HG03175 (cell line): ENCODE data around the gene MOGAT3.

ENCODE experiments used
- ATAC-seq: cut with Tn5 transposase; IDR thresholded peaks from one replicate; pipeline ENCODE4 v1.9.1; 2021; ENCODE audit warnings: mild to moderate bottlenecking, moderate library complexity; ENCODE audit not compliant: unreplicated experiment

Gene MOGAT3, protein sequence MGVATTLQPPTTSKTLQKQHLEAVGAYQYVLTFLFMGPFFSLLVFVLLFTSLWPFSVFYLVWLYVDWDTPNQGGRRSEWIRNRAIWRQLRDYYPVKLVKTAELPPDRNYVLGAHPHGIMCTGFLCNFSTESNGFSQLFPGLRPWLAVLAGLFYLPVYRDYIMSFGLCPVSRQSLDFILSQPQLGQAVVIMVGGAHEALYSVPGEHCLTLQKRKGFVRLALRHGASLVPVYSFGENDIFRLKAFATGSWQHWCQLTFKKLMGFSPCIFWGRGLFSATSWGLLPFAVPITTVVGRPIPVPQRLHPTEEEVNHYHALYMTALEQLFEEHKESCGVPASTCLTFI

DNA sequence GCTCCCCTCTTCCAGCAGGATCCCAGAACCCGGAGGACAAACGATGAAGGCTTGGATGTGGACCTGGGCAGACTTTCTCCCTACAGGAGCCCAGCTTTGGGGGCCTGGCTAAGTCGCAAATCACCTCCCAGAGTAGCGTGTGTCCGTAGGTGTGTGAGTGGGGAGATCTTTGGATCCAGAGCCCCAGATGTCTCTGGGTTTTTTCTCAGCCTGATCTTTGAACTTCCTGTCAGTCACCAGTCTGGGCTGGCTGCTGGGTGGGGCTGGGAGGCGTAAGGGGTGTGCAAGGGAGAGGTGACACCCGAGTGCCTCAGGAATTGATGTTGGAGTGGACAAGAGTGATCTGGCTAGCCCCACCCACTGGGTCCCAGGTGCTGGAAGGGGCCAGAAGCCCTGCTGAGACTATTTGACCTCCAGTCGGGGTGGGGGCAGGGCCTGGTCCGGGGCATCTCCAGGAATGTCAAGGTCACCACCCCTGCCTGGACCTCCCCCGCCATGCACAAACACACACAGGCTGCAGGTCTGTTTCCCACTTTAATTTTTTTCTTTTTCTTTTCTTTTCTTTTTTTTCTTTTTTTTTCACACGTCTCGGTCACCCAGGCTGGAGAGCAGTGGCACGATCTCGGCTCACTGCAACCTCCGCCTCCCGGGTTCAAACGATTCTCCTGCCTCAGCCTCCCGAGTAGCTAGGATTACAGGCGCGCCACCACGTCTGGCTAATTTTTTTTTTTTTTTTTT is at the start of gene MOGAT3:
Gene MOGAT3 (minus strand): TSS at position 175 of the 738 bp plus-strand sequence. CDS start 182 bp downstream, outside the sequence.
- no peak for ATAC-seq

DNA sequence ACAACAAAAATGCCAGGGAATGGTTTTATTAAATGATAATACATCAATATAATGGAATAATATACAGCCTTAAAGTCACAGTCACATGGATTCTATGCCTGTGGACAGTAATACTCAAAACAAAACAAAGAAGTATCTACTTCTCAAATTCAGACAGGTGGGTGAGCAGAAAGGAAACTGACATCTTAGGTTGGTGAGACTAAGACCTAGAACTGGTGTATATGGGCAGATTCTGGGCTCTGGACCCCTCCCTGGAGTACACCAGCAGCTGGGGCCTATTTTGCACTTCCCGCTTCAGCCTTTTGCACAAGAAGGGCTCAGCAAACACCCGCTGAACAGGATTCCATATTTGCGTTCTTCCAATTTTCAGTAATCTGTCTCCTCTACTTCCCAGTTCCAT is 49.5 kb upstream of the MOGAT3 start:
- no peak for ATAC-seq

DNA sequence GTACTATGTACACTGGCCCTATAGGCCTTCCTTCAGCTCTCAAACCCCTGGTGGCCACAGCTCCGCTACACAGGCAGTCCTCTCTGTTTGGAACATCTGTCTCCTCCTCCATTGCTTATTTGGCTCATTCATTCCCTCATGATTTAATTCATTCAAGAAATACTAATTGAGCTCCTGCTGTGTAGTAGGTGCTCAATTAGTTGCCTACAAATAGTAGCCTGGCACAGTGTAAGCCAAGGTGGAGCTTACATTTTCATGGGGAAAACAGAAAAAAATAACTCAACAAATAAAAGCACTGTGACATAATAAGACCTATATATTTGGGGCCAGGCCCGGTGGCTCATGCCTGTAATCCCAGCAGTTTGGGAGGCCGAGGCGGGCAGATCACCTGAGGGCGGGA is 47.4 kb upstream of the MOGAT3 start:
- ATAC-seq, result no peak

DNA sequence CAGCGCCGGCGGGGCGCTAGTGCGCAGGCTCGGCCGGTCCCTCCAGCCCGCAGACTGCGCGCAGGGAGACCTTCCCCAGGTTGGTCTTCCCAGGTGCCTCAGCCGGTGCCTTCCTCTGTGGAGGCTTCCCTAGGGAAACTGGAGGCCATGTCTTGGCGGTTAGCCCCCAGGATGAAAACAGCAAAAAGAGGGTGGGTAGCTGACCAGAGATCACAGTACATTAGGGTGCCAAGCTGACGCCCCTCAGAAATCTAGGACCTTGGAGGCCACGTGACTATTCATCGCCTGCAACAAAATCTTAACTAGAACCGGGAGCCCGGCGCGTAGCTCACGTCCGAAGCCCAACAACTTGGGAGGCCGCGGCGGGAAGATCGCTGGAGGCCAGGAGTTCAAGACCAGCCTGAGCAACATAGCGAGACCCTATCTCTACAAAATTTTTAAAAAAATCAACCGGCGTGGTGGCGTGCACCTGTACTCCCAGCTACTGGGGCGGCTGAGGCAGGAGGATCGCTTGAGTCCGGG is 44.4 kb upstream of the MOGAT3 start:
- ATAC-seq, result no peak

DNA sequence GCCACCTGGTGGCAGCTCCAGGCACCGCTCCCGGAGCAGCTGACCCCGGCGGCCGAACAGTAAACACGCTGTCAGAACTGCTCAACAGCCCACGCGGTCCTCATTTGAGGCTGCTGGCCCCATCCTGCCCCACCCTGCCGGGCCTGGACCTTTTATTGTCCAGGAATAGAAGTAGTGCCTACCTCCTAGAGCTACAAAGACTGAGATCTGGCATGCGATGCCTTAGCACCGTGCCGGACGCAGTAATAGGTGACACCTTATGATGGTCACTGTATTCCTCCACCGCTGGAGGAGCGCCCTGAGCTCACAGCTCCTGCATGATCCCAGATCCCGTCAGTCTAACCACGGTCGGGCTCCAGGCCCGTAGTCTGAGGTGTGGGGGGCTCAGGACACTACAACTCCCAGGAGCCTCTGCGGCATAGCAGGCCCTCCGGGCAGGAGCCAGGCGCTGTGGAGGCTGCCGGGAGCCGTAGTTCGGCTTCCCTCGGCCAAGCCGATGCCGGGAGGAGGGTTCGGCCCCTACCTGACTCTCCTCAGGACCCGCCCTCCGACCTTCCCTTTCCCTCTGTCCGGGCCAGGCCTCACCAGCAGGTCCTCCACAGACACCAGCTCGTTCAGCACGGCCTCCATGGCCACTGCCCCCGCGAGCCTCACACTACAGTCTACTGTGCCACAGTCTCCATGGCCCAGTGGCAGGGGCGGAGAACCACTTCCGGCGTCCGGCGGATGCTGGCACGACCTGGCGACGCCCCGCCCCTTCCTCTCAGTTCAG is 43.7 kb upstream of the MOGAT3 start, which contains the start of gene FIS1:
Gene FIS1 (minus strand): TSS at position 707 of the 772 bp plus-strand sequence. CDS start 77 bp downstream, at position 630.
- ATAC-seq, result peak; percentile 93

DNA sequence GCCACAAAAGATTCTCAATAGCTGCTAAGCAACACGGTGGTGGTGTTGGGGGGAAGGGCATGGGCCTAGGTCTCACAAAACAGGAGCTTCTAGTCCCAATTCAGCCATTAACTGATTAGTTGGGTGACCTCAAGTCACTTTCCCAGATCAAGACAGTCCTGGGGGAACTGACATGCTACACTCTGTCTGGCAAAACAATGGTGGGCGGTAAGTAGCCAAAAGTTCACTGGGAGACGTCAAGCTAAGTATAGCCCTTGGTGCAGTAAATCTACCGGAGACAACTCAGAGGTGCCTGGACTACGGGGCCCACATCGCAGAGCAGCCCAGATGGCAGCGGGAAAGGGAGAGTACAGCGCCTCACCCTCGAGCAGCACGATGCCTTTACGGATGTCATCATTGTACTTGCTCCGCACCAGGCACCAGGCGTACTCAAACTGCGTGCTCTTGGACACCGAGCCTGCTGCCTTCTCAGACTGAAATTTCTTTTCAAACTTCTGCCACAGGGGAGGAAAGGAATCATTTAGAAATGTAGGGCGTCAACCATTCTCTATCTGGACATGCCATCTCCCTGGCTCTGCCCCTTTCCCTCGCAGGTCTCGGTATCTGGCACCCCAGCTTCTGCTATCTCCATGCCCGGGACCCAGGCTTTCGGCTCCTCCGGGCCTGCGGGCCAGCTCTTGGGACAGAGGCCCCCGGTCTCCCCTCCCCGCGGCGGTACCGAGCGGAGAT is 43.0 kb upstream of the MOGAT3 start:
- ATAC-seq, result no peak

DNA sequence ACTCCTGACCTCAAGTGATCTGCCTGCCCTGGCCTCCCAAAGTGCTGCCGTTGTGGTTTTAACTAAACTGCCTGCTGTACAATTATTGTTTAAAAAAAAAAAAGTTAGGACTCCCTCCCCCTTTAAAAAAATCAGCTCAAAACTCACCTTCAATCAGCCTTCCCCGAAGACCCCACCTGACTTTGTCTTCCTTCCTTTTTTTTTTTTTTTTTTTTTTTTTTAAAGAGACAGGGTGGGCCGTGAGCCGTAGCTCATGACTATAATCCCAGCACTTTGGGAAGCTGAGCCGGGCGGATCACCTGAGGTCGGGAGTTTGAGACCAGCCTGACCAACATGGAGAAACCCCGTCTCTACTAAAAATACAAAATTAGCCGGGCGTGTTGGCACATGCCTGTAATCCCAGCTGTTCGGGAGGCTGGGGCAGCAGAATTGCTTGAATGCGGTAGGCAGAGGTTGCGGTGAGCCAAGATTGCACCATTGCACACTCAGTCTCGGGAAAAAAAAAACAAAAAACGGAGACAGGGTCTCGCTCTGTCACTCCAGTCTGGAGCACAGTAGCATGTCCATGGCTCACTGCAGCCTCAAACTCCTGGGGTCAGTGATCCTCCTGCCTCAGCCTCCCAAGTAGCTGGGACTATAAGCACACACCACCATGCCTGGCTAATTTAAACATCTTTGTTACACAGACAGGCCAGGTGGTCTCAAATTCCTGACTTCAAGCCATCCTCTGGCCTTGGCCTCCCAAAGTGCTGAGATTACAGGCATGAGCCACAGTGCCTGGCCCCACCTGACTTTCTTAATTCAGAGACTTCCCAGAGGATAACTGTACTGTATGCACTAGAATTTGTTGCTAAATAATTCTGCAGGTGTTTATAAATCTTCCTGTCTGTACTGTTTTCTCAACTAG is 40.9 kb upstream of the MOGAT3 start:
- no peak for ATAC-seq

DNA sequence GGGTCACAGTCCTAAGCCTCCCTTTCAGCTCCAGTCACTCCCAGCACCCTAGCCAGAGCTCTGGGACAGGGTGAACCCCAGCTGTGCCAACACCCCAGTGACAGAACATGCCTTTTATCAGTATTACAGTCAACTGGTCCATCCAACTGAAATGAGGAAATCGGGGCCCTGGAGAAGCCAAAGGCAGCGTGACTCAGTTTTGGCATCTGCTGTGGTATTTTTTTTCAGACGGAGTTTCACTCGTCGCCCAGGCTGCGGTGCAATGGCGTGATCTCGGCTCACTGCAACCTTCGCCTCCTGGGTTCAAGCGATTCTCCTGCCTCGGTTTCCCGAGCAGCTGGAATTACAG is 40.2 kb upstream of the MOGAT3 start:
- ATAC-seq, result no peak

DNA sequence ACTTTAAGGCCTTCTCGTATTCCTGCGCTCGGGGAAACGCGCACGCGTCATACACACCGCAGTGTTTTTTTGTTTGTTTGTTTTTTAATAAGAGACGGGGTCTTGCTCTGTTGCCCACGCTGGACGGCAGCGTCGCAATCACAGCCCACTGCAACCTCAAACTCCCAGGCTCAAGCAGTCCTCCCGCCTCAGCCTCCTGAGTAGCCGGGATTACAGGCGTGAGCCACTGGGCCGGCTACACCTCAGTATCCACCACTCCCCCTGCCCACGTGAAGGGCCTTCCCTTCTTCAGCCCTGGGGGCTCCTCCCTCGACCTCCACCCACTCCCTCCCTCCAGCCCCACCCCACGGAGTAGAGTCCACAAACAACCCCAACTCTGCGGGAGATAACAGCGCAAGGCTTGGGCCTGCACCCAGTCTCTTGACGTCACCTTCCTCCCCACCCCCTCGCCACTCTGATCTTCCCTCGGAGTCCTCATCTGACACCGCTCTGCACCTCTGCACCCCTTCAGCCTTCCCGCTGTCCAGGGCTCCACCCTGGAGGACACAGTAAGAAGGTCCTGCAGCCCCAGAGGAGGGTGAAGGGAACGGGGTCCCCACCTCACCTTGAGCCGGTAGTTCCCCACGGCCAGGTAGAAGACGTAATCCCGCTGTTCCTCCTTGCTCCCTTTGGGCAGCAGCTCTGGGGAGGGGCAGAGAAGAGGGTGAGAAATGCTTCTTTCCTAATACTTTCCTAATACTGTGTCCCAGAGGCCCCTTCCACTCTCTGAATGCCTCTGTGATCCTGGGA is 39.6 kb upstream of the MOGAT3 start:
- ATAC-seq, result no peak

DNA sequence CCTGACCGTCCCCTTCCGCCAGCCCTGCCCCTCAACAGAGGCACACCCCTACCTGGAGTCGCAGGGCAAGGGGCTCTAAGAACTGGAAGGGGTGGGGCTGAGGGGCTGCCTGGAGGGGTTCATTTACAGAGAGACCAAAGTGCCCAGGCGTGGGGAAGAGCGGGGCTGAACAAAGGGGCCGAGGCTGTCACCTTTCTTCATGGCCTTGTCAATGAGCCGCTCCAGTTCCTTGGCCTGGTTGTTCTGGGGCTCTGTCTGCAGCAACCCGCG is 39.0 kb upstream of the MOGAT3 start:
- no peak for ATAC-seq

DNA sequence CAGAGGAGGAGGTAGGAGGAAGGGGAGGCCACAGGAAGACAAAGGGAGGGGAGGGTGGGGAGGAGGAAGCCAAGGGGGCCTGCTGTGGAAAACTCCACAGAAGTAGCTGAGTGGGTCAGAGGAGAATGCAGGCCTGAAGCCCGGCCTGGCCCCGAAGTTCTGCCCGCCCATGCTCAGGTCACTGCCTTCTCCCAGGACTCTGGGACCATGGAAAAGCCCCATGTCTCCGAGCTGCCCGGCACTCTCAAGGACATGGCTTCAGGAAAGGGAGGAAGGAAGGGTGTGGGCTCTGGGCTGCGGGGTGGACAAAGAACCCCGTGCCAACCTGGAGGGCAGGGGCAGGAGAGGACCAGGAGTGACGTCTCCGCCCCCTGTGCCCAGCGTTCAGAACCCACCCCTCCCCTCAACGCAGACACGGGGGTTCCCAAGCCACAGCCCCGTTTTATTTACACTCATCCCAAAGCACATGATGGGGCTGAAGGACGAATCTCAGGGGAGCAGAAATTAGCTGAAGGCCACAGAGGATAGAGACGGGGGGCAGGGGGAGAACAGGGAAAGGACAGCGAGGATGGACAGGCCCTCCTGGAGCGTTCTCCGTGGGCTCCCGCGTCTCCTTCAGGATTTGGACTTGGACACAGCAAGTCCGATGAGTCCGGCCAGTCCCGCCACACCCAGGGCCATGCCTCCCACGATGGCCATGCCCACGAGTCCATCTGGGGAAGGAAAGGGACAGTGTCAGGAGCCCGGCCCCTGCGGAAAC is 38.5 kb upstream of the MOGAT3 start:
- ATAC-seq, result no peak

DNA sequence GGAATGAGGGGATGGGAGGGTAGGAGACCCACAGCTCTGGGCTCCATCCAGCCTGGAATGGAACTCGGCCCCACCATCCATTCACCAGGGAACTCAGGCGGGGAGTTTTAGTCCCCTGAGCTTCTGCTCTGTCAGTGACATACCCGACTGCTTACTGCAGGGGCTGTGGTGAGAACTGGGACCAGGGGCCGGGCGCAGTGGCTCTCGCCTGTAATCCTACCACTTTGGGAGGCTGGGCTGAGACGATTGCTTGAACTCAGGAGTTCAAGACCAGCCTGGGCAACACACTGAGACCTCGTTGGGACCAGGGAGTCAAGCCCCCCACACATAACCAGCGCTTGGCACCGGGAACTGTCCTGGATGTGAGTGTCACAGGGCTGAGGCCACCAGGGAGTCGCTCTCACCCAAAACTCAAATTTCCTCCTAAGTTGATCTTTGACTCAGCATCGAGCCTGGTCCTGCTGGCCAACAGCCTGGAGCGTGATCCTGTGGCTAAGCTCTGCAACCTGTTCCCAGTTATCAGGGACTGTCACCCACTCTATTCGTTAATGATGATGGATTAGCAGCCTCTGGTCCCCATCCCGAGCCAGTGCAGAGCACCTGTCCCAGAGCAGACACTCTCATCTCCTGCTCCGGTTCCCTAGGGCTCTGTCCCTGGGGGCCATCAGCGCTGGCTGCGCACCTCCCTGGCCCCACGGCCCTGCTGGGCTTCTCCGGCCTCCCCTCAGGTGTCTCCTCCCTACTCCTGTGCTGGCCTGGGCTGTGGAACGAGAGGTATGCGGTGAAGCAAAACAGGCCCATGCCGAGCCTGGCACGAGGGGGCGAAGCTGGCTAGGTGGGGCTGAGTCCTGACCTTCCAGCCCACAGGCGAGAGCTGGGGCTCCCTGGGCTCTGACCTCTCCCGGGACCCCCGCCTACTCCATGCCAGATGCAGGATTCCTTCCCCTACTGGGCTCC is 37.7 kb upstream of the MOGAT3 start:
- no peak for ATAC-seq

DNA sequence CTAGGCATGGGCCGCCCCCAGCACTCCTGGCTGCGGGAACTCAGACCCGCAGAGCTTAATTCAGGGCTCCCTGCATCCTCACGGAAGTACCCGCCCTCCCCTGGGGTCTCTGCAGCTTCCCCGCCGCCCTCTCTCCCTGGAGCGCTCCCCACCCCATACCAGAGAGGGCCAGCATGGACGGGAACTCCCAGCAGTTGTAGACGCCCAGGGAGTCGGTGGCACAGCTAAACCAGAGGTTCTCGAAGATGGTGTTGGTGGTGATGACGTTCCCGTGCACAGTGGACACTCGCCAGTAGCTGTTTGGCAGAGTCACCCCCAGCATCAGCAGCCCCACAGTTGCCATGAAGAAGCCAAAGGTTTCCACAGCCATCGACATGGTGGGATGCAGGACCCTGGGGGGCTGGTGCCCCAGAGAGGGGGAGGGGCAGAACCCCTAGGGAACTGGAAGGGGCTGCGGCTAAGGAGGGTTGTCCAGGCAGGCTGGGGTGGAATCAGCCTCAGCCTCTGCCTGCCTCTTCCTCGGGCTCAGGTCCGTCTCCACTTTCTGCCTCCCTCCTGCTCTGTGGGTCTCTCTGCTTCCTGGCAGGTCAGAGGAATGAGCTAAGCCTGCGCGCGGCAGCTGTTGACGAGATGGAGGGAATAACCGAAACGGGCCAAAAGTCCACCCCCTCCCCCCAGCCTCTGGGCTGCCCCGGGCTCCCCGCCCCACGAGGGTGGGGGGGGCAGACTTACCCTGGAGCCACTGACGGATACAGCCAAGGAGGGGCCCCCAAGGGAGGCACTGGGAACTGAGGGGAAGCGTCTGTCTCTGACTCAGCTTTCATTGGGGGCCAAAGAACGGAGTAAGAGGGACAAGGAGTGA is 36.6 kb upstream of the MOGAT3 start, which contains the start of gene CLDN15:
Gene CLDN15 (minus strand): TSS at position 597 of the 862 bp plus-strand sequence. CDS start 221 bp downstream, at position 376.
- no peak for ATAC-seq

DNA sequence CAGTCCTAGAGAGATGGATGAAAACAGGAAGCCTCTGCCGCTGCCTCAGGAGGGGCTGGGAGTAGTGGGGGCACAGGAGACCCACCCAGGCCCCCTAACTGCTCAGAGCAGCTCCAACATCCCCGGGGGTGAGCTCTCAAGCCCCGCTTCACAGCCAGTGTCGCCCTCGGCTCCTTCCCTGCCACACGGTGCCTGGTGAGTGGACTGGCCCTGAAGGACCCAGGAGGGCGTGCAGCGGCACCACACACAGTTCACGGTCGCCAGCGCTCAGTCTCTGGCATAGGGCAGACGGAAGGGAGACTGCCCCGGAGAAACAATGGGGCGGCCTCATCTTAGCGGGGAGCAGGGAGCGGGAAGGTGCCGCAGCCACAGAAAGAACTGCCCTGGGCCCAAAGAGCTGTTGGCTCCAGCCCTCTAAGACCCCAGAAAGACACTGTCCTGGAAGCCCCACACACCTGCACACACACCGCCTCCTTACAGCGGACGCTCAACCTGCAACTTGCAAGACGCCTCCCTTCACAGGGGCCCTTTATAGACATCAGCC is 35.5 kb upstream of the MOGAT3 start:
- no peak for ATAC-seq

DNA sequence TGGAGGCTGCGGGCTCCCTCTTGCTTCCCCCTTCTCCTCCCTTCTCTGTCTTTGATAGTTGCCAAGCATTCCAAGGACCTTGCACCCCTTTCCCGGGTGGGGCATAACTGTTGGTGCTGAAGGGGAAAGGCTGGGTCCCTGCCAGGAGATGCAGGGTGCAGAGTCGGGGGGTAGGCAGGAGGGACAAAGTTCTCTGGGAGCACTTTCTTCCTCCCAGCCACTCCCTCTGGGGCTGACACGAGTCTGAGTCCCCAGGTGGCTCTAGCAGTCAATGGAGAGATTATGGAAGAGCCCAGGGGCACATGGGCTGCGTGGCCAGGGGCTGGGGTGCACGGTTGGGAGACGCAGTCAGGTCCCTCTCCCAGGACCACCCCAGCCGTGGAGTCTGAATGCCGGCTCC is 34.7 kb upstream of the MOGAT3 start:
- ATAC-seq, result no peak

DNA sequence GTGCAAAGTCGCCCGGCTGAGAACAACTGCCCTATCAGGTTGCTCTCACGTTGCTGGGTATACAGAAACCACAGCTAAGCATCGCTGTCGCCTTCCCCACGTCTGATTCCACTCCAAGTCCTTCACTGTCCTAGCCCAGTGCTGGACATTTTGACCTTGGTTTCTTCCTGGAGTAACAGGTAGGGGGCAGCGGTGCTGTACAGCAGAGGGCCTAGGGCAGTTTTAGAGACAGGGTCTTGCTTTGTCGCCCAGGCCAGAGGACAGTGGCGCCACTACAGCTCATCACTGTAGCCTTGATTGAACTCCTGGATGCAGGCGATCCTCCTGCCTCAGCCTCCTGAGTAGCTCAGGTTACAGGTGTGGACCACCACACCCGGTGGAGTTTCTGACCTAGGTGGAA is 34.2 kb upstream of the MOGAT3 start:
- no peak for ATAC-seq
